NCI-H526 treated with DMSO at 0.1 percent for 48 hours (cell line): ENCODE data around the gene TET2.

Source experiments
- DNase-seq: peaks from one replicate; lab custom pipeline; 2025; lab: John Stamatoyannopoulos, UW

TET2 gene

GRCh38 chr4:105182211-105182610 lies 35.5 kb downstream of the TET2 start:
- DNase-seq: no peak

- no peak for DNase-seq
These were observed 37.8 kb downstream of the TET2 start for GRCh38 chr4:105184316-105184980.

- DNase-seq: no peak
These were observed 40.1 kb downstream of the TET2 start for GRCh38 chr4:105186701-105187161.

GRCh38 chr4:105189855-105190650 lies 43.4 kb downstream of the TET2 start:
- DNase-seq: no peak

- no peak for DNase-seq
These were observed 45.0 kb downstream of the TET2 start for GRCh38 chr4:105191621-105192210.

GRCh38 chr4:105192474-105192873 lies 45.8 kb downstream of the TET2 start:
- DNase-seq: no peak

GRCh38 chr4:105192910-105193309 lies 46.2 kb downstream of the TET2 start:
- no peak for DNase-seq

GRCh38 chr4:105193536-105193935 lies 46.9 kb downstream of the TET2 start:
- no peak for DNase-seq

- no peak for DNase-seq
These were observed 47.9 kb downstream of the TET2 start for GRCh38 chr4:105194328-105195231.

- DNase-seq: no peak
These were observed 50.0 kb downstream of the TET2 start for GRCh38 chr4:105196523-105197145.

GRCh38 chr4:105197777-105198176 lies 51.1 kb downstream of the TET2 start:
- no peak for DNase-seq

GRCh38 chr4:105198541-105198940 lies 51.9 kb downstream of the TET2 start:
- DNase-seq: no peak

GRCh38 chr4:105206214-105206613 lies 59.5 kb downstream of the TET2 start:
- no peak for DNase-seq

- DNase-seq: no peak
These were observed 60.7 kb downstream of the TET2 start for GRCh38 chr4:105207386-105207785.

GRCh38 chr4:105208561-105208960 lies 61.9 kb downstream of the TET2 start:
- DNase-seq: no peak

GRCh38 chr4:105210916-105211315 lies 64.2 kb downstream of the TET2 start:
- DNase-seq: no peak

GRCh38 chr4:105215609-105216313 lies 69.1 kb downstream of the TET2 start:
- no peak for DNase-seq

GRCh38 chr4:105225500-105225899 lies 78.8 kb downstream of the TET2 start:
- no peak for DNase-seq

- DNase-seq: no peak
These were observed 80.4 kb downstream of the TET2 start for GRCh38 chr4:105227054-105227453.

GRCh38 chr4:105230287-105230686 lies 83.6 kb downstream of the TET2 start:
- DNase-seq: no peak

GRCh38 chr4:105232374-105232773 lies 85.7 kb downstream of the TET2 start:
- no peak for DNase-seq
